Superior temporal gyrus (tissue), 1 donor: Measurements from ENCODE around the gene CDH8.

Experiments used
- DNase-seq: peaks from one replicate; pipeline ENCODE4 v3.0.0-alpha.2; 2016; ENCODE audit errors: extremely low spot score

The CDH8 gene

DNA sequence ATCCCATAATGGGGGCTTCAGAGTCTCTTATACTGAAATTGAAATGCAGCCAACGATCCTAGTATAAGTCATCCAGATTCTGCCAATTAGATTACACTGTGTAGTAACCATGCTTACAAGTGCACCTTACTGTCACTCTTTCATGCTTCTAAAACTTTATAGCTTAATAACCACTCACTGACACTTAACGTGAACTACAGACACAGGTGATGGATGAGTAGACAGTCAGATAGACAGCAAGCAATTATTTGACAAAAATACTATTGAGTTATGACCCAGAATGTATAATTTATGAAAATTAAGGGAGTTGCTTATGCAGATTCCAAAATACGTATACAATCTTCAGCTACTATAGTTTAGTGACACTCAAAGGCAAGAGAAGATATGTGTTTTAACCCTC, 6.3 kb downstream of the CDH8 start:
- DNase-seq, result no peak

DNA sequence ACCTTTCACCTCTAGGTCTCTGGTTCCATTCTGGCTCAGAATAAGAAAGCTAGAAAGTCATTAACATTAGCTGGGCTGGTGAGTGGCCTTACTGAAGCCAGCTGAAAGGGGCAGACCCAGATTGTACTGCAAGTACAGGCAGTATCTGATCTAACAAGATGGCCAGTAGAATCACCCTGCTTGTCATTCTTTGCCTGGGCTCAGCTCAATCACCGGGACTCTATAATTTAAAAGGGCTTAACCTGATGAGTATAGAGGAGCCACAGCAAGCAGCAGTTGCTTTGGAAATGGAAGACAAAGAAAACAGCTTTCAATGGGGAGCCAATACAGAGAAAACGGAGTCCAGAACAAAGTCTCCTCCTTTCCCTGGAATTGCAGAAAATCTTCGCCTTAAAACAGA, 13.6 kb downstream of the CDH8 start:
- no peak for DNase-seq

DNA sequence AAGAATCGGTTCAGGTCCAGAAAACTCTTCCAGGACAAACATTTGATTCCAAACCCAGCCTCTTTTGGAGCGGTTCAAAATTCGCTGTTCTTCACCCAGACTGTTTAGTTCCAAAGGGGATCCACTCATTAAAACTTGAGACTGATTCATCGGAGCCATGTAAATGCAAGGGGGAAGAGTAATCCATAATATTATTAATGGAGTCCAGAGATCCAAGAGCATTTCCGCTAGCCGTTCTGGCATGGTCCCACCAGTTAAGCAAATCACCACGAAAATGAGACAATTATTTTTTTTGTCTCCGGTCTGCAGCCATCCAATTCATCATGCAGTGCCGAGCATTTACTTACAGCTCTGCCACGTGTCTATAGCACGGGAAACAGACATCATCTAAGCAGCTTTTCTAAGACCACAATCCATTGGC, 15.1 kb downstream of the CDH8 start:
- DNase-seq, result no peak

DNA sequence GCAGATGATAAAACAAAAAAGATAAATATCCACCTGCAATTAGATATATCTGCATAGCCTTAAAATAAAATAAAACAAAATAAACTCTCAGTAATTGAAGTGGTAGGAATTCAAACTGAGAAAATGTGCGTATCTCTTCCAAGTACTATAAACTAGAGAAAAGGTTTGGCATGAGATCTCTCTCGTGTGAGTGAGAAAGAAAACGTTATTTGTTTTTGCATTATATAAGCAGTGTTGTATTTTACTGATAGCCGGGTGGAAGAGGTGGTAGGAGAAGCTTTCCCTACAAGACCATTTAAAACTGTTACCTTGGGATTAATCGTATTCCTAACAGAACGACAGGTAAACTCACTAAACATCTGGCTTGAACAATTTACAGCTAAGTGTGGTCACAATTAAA, 15.6 kb downstream of the CDH8 start:
- no peak for DNase-seq

DNA sequence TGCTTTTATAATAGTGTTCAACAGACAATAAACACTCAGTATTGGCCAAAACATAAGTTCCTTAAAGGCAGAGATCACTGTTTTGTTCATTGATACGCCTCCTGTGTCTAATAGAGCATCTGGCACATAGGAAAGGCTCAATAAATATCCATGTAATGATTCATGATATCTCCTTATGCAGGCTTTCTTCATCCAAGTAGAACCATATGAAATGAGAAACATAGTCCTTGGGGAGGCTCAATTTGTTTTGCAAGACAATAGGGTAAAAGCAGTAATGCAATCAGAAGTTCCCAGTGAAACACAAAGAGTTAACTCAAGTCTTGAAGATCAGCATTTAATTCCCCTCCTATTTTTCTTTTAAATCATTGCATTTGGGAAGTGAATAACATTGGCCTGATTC, 16.4 kb downstream of the CDH8 start:
- DNase-seq, result no peak

DNA sequence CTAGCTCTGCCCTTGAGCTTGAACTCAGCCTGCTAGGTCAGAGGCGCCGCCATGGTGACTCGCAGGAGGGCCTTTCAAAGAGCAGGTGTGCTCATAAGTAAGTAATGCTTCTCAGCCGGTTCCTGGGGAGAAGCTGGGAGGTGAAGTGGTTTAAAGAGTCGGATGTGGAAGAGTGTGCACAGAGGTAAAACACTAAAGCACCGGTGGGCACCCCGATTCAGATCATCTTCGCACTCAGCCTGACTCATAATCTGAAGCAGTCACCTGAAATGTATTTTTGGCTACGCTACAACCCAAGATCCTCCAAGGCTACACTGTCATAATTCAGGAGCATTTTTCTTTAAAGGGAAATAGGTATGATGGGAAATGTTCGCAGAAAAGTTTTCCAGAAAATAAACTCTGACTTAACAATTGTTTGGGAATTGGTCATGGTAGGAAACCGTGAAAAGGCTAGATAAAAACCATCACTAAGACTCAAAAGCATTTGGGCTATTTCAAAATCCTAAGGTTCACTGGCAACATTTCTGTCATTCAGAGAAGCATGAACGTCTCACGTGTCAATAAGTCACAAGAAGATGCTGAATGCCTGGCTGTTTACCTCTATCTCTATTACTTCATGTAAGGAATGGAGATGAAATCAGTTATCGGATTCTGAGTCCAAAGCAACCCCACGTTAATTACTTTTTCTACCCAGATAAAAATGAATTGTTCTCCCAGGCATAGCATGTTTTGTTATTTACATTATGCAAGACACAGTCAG, 17.8 kb downstream of the CDH8 start:
- no peak for DNase-seq

DNA sequence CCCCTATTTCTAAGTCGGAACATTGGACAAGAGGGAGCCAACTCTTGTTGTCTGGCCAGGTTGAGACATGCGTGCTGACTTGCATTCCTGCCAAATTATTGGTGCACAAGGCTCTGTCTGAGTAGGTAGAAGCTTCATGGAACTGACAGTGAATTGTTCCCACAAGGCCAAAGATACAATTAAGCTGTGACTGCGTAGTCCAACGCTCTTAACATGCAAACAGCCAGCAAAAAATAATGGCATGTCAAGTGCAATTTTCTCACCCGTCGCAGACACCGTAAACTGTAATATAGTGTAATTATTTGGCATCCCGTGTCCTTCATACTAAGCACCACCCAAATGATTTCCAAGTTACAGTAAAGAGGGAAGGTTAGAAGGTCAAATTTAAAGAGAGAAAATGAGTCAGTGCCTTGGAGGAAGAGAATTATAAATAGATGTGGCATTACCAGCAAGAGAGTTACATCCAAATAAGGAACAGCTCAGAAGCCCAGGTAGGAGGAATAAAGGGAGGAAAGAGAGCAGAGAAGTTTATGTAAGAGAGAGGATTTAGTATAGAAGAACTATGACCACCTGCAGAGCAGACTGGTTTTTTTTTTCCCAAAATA, 21.8 kb downstream of the CDH8 start:
- DNase-seq, result no peak

DNA sequence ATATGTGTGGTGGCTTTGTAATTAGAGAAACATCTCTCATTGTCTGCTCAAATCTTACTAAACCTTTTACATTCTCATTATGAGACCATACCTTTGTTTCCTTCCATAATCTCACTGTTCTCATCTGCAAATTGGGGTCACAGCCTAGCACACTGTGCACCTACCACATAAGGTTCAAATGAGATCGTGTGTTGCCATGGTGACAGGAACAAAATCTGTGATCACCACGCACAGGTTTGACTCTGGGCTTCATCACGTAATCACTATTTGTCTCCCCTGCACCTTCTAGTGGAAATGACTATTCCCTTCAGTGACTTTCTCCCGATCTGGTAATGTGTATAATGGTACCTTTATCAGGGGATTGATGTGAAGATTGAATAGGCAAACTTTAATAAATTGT, 26.1 kb downstream of the CDH8 start:
- no peak for DNase-seq

DNA sequence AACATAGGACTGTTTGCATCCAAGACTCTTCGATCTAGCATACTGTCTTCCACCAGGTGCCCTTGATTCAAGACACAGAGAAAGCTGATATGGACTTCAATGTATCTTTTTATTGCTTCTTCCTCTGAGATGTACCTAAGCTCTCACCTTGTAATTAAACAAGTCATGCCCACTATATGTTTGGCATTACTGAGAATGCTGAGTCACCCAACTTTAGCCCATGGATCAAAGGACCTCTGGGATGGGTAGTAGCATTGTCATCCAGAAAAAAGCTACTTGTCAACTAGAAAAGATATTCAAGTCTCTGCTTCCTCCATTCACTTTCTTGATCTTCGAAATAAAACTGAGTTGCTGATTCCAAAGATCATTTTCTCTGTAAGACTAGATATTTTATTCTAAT, 37.8 kb downstream of the CDH8 start:
- DNase-seq, result no peak

DNA sequence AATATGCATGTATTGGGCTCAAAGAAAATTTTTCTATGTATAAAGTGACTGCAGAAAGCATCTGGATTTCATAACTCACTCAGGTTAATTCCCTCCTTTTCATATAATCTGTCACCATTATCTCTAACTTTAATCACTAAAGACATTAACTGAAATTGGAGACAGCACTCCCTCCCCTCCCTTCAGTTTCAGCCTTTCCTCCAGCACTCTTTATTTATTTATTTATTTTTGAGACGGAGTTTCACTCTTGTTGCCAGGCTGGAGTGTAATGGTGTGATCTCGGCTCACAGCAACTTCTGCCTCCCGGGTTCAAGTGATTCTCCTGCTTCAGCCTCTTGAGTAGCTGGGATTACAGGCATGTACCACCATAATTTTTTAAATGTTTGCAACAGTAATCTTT, 43.1 kb downstream of the CDH8 start:
- DNase-seq, result no peak

DNA sequence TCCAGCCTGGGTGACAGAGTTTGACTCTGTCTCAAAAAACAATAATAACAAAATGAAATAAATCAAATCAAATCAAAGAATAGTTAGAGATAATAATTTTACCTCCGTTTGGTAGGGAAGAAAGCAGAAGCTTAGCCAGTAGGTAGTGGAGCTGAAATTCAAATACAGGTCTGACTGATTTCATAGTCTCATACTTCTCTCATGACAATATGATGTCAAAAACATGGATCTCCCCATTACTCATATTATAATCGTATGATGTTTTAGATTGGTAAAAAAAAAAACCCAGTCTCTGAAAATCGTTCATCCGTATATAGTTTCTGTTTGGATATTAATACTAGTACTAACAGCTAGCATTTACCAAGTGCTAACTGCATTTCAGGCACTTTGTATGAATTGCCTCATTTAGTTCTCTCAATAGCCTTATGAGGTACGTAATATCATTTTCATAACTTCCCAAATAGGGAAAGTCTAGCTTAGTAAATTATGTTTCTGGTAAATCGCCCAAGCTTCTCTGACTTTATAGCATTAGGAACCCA, 48.7 kb downstream of the CDH8 start:
- DNase-seq, result no peak

DNA sequence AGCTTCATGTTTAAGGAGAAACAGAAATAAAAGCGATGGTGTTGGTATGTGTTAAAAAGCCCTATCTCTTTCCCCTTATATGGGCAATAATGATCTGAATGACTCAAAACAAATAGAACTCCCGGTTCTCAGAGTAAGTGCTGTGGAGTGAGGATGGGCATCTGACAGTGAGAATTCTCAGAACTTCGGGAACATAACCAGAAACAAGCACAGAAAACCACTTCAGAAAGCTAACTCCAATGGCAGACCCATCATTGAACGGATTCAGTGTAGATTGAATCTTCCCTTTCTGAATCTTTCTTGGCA, 67.2 kb downstream of the CDH8 start:
- no peak for DNase-seq

DNA sequence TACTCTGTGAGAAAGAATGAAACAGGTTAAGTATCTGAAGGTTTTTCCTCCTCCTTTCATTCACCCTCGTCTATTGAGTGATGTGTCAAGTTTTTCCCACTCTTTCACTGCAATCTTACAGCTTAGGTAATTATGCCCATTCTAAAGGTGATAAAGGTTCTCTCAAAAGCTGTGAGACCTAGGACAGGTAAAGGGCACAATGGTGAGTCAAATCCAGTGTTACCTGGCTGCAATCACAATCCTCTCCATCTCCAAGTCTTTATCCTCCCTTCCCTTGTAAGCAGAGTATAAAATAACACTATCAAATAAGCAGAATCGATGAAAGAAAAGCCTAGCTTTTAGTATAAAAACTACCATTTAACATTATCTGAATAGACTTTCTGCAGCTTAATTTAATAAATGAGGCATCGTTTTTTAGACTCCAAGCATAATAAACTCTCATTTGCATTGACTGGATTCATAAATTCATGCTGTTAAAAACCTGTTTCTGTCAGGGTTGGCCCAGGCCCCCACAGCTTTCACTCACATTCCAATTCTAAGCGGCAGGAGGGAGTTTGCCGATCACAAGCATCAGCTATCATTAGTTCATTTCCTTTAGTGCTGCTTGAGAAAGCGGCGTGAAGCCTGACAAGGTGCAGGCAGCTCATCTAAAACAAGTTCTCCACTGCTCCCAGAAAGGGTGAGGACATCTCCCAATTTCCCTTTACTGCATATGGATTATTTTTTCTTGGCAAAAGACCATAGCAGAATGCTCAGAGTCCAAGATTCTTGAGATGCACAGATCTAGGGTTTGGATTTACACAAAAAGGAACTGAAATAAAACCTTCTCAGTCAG, 67.8 kb downstream of the CDH8 start:
- DNase-seq, result peak; percentile 53

DNA sequence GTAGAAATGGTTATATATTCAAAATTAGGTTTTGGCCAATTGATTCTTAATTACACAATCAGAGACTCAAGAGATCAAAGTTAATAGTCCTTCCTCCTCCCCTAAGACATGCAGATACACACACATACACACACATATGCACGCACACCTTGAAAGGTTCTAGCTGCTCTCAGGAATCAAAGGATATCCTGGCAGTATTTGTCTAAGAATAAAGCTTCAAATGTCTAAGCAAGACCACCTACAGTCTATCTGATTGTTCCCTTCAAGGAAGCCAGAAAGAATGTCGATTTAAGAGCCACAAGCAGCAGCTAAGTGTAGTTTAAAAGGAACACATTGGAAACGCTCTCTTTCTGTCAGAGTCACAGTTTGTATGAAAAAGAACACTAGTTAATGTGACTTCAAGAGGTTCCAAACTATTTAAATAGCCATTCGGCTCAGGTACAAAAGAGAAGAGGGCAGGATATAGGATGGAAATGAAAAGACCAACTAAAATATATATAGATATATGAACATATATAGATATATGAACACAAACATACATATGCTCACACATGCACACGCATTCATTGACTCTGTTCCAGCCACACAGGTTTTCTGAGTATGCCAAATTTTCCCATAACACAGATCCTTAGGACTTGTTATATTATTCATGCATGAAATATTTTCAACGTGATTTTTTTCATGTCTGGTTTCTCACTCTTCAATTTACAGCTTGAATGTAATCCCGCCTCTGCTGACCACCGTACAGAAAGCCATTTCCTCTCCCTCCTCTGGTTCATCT, 79.0 kb downstream of the CDH8 start:
- no peak for DNase-seq

DNA sequence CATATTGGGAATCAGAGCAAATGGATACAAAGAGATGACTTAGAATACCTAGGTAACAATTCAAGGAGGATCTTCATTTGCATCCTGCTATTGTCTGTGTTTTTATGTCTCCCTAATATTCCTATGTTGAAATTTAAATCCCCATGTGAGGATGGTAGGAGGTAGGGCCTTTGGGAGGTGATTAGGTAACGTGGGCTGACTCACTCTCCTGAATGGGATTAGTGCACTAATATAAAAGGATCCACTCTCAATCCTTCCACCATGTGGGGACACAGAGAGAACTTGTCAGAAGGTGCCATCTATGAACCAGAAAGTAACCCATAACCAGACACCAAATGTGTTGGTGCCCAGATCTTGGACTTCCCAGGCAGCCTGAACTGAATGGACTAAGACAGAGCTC, 83.4 kb downstream of the CDH8 start:
- no peak for DNase-seq

DNA sequence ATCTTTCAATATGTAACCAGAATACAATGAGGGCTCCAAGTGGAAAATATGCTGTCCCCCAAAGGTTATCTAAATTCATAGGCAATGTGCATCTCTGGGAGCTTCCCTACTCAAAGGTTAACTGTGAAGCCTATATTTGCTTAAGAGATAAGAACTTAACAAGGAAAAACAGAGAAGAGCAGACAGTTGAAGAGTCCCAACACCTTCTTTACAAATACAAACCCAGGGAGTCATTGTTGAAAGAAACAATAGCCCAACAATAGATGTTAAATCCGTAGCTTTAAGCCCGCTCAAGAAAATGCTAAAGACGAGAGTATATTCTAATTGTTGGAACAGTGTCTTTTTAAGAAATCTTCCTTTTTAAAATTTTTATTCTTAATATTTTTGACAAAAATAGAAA, 87.8 kb downstream of the CDH8 start:
- DNase-seq, result no peak

DNA sequence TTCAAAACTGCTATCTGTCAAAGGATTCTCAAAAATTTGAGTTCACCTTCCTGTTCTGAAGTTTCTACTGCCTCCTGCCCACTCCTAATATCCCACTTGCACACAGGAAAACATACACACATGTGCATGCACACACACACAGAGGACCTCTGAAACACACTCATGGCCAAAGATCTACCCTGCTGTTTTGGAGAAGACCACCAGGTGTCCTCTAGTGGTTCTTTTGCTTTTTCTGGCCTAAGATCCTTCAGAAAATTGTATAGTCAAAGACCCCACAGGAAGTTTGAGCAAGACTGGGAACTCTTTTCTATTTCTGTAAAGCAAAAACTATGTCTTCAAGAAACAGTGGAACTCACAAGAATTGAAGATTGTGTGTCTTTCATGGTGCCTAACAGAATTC, 90.2 kb downstream of the CDH8 start:
- no peak for DNase-seq

DNA sequence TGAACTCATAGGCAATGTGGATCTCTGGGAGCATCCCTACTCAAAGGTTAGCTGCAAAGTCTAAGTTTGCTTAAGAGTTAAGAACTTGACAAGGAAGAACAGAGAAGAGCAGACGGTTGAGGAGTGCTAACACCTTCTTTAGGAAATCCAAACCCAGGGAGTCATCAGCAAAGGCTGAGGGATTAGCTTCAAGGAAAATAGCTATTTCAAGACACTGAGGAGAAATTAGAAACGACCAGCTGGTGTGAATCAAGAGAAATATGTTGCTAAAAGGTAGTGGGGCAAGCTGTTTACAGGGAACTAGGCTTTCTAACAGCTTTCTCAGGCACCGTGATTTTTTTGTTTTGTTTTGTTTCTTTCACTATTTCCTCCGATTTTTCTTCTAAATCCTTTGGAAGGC, 90.7 kb downstream of the CDH8 start:
- DNase-seq, result peak; percentile 62

DNA sequence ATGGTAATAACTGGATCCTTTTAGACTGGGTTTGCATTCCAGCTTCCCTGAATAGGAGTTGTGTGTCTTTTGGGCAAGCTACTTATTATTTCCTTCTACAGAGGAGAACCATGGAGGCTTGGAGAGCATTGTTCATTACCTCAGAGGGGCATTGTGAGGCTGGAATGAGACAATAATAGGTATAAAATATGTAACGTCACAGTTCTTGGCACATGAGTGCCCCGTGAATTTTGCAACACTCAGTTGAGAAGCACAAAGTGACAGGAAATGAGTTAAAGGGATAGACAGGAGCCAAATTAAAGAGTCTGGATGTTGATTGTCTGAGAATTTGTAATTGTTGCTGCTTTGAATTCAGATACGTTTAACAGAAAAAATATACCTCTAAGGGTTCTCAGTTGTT, 92.2 kb downstream of the CDH8 start:
- DNase-seq, result no peak

DNA sequence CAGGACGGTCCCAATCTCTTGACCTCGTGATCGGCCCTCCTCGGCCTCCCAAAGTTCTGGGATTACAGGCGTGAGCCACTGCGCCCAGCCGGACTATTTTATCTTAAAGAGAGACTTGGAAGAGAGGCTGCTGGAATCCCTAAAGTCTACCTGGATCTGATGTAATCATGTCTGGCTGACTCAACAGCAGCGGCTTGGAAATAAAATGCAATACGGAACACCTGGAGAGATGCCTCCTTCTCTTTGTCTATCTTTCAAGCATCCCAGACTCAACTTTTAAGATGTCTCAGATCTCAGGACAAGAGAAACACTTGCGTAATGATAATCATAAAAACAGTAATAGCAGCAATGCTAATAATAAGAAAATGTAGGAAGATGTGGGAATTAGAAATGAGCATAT, 95.6 kb downstream of the CDH8 start:
- DNase-seq, result no peak

DNA sequence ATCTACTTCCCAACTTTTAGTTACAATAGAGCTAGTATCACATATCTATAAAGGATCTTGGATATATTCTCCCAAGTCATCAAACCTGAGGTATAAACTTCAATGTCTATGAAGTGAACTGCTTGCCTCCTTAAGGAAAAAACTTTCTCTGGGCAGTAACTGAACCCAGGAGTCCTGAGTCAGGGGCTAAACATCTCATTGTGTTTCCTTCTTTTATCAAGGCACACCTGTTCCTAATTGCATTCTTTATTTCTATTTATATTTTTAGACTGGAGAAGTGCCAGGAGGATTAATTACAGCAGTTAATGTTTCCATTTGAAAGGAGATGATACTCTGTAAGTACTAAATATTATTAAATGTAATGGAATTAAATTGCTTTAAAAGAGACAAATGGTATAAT, 98.6 kb downstream of the CDH8 start:
- no peak for DNase-seq

DNA sequence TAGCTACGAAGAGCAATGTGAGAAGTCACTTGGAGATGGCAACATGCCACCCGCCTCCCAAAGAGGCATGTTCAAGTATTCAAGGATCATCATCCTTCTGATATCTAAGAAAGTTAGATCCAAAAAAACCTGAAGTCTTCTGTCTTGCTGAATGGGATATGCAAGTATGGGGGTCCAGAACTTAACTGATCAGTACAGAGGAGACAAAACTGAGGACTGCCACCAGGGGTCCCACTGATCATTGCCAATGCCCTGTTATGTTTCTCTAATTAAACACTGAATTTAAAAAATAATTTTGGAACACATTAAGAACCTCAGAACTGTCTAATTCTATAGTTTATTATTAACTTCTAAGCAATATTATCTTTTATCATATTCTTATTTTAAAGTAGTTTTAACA, 99.7 kb downstream of the CDH8 start:
- peak; percentile 56 for DNase-seq
